PC-3 (cell line): ENCODE results near the gene CAPN12. TPM values are rescaled to one million over a fixed set of nuclear protein-coding genes. Genes with fewer than 3 reads are reported as not detected.
"Not testable (repeated sequence)": the region's sequence is repeated elsewhere in the genome, so short reads cannot be mapped to it uniquely, and the experiment has no call there.

Source experiments
- ATAC-seq: fragments of 200-7000 bp; cut with Tn5 transposase; 2 replicates; pipeline ENCODE4 v1.9.1; 2020; ENCODE audit warnings: mild to moderate bottlenecking, moderate library complexity
- BruUV-seq: library from RNA; stranded (reverse); fragments of 400-500 nt; replicated peaks from 2 replicates; lab custom pipeline; 2021; lab: Mats Ljungman, UMichigan
- CTCF ChIA-PET: fragments of 300-600 bp; sonication (Branson Sonifier 250); formaldehyde crosslinking; loops from one replicate; lab custom pipeline; 2022; ENCODE audit warnings: antibody characterized with exemption; lab: Charles Lee
- POLR2A ChIA-PET: fragments of 300-600 bp; sonication (Branson Sonifier 250); formaldehyde crosslinking; loops from one replicate; lab custom pipeline; 2022; ENCODE audit warnings: antibody characterized with exemption; ENCODE audit not compliant: unreplicated experiment; lab: Charles Lee
- DNase-seq: peaks from one replicate; pipeline ENCODE4 v3.0.0-alpha.2; 2015
- H2AFZ ChIP-seq: fragments of 300-600 bp; sonication (generic); 2 replicates; pipeline ENCODE4 v1.6.0; 2016; ENCODE audit warnings: antibody characterized with exemption, low read length
- H3F3A ChIP-seq: fragments of 300-600 bp; sonication (generic); one replicate; pipeline ENCODE4 v1.6.0; 2017; ENCODE audit warnings: antibody characterized with exemption, low read length, control low read depth, mild to moderate bottlenecking; ENCODE audit not compliant: unreplicated experiment
- H3K27ac ChIP-seq: fragments of 300-600 bp; sonication (generic); 2 replicates; pipeline ENCODE4 v1.5.1; 2016; ENCODE audit warnings: mild to moderate bottlenecking, low read length
- H3K27me3 ChIP-seq: fragments of 300-600 bp; sonication (generic); 2 replicates; pipeline ENCODE4 v1.6.1; 2016; ENCODE audit warnings: low read length, mixed read lengths
- H3K36me3 ChIP-seq: fragments of 300-600 bp; sonication (generic); 2 replicates; pipeline ENCODE4 v1.6.1; 2016; ENCODE audit warnings: low read depth, mixed run types, low read length, mixed read lengths
- H3K4me1 ChIP-seq: fragments of 300-600 bp; sonication (generic); 2 replicates; pipeline ENCODE4 v1.5.1; 2016; ENCODE audit warnings: low read length; ENCODE audit not compliant: insufficient read depth
- H3K4me2 ChIP-seq: fragments of 300-600 bp; sonication (generic); 2 replicates; pipeline ENCODE4 v1.6.0; 2016; ENCODE audit warnings: low read length
- H3K4me3 ChIP-seq: fragments of 300-600 bp; sonication (generic); 2 replicates; pipeline ENCODE4 v1.5.1; 2016; ENCODE audit warnings: mild to moderate bottlenecking, low read length, mixed read lengths
- H3K79me2 ChIP-seq: fragments of 300-600 bp; sonication (generic); 2 replicates; pipeline ENCODE4 v1.6.1; 2017; ENCODE audit warnings: low read length, mixed read lengths
- H3K9ac ChIP-seq: fragments of 300-600 bp; sonication (generic); 2 replicates; pipeline ENCODE4 v1.6.0; 2016; ENCODE audit warnings: mild to moderate bottlenecking, low read length
- H3K9me2 ChIP-seq: fragments of 300-600 bp; sonication (generic); replicated peaks from 2 replicates; pipeline ENCODE4 v1.6.1; 2016; ENCODE audit warnings: mixed run types, low read length, mixed read lengths
- H3K9me3 ChIP-seq: fragments of 300-600 bp; sonication (generic); 2 replicates; pipeline ENCODE4 v1.6.1; 2016; ENCODE audit warnings: low read length, mixed read lengths
- H4K20me1 ChIP-seq: fragments of 300-600 bp; sonication (generic); 2 replicates; pipeline ENCODE4 v1.6.1; 2016; ENCODE audit warnings: low read length, mixed read lengths
- CTCF ChIP-seq: fragments of 300-600 bp; sonication (generic); conservative IDR thresholded peaks from 2 replicates; pipeline ENCODE4 v1.5.1; 2017; ENCODE audit warnings: antibody characterized with exemption, low read depth, mild to moderate bottlenecking, low read length
- EZH2 ChIP-seq: fragments of 300-600 bp; sonication (generic); IDR thresholded peaks from one replicate; pipeline ENCODE4 v1.6.1; 2017; ENCODE audit warnings: antibody characterized with exemption, mild to moderate bottlenecking, low read length; ENCODE audit not compliant: unreplicated experiment
- EZH2phosphoT487 ChIP-seq: fragments of 300-600 bp; sonication (generic); IDR thresholded peaks from 2 replicates; pipeline ENCODE4 v1.6.1; 2018; ENCODE audit warnings: mild to moderate bottlenecking, antibody characterized with exemption, low read length, borderline replicate concordance
- intact Hi-C: fragments of 100-400 bp; cut with micrococcal nuclease; formaldehyde crosslinking; loops from 2 replicates; pipeline ENCODE4 v1.9.0; 2023
- total RNA-seq: library from RNA; depleted of rRNA; stranded (reverse); fragments of >200 nt; gene quantifications from 2 replicates; pipeline ENCODE4 v1.2.3, GENCODE V29; 2014

Gene CAPN12
- total RNA-seq, 1 experiment from 2014 or later, result 3.8 TPM

- CTCF ChIA-PET, H3K27ac ChIP-seq, H3F3A ChIP-seq: not testable (repeated sequence)
Observed at GRCh38 chr19:38770228-38770948, 26.1 kb upstream of the CAPN12 start.

DNA sequence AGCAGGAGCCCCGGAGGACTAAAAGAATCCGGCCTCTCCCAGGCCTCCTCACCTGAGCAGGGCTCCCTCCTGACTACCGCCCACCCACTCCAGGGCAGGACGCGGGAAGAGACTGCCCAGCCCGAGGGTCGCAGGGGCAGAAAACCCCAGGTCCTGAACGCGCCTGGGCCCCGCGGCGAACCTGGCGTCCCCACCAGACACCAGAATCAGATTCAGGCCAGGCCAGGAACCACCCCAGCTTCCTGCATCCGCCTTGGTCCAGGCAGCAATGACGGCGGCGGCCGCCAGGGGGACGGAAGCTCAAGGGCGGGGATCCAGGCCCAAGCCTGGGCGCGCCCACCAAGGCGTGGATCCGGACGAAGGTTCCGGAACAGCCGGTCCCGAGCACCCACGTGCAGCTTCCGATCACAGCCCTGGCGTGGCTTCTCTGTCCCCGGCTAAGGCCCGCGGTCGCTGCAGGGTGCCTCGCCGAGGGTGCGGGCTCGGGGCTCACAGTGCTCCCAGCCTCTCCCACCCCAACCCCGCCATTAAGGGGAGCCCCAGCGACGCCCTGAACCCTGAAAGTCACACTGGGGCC lies 25.4 kb upstream of the CAPN12 start:
- BruUV-seq, result no TSS peak
- POLR2A ChIA-PET, result no interaction called here
- Histone ChIP-seq H3K4me3 (no peak overlapping the region), H3K36me3 (no peaks in the 10 kb centered on the region), H3K4me2 (no peak overlapping the region), H3K27me3 (no peaks in the 10 kb centered on the region), H3K27ac (no peak overlapping the region), H2AFZ (no peak overlapping the region), H3K9me3 (no peaks in the 10 kb centered on the region), H3K9ac (no peak overlapping the region), H4K20me1 (no peaks in the 10 kb centered on the region), H3K4me1 (no peaks in the 10 kb centered on the region), H3K79me2 (no peaks in the 10 kb centered on the region), H3F3A (no peaks in the 10 kb centered on the region), H3K9me2 (no peaks in the 10 kb centered on the region)
- TF ChIP-seq CTCF (no peak), EZH2 (no peak), EZH2phosphoT487 (no peak)
- ATAC-seq, result no peak
- CTCF ChIA-PET, result no interaction called here
- intact Hi-C loops, result no loop called here
- DNase-seq, result no peak

More at GRCh38 chr19:38770228-38770948, 26.1 kb upstream of the CAPN12 start:
- H3K9me2 ChIP-seq, DNase-seq, ATAC-seq, H2AFZ ChIP-seq, H3K79me2 ChIP-seq, H3K27me3 ChIP-seq, H4K20me1 ChIP-seq, H3K36me3 ChIP-seq, H3K9ac ChIP-seq, BruUV-seq, H3K4me1 ChIP-seq, H3K4me2 ChIP-seq, H3K4me3 ChIP-seq, H3K9me3 ChIP-seq, POLR2A ChIA-PET, intact Hi-C loops: not testable (repeated sequence)

GRCh38 chr19:38766276-38767047 lies 22.2 kb upstream of the CAPN12 start:
- ATAC-seq, result no peak
- TF ChIP-seq EZH2phosphoT487 (no peak), CTCF (no peak), EZH2 (no peak)
- H3K27me3 ChIP-seq, result no peaks in the 10 kb centered on the region
- no peaks in the 10 kb centered on the region for H3F3A ChIP-seq
- H4K20me1 ChIP-seq, result no peaks in the 10 kb centered on the region
- no peaks in the 10 kb centered on the region for H3K4me1 ChIP-seq
- DNase-seq, result no peak
- no peak overlapping the region for H2AFZ ChIP-seq
- H3K9ac ChIP-seq, result no peak overlapping the region
- intact Hi-C loops, result no loop called here
- H3K36me3 ChIP-seq, result no peaks in the 10 kb centered on the region
- no peaks in the 10 kb centered on the region for H3K79me2 ChIP-seq
- H3K9me3 ChIP-seq, result no peaks in the 10 kb centered on the region
- no peak overlapping the region for H3K4me3 ChIP-seq
- BruUV-seq, result no TSS peak
- ChIA-PET CTCF (no interaction called here), POLR2A (no interaction called here)
- H3K9me2 ChIP-seq, result no peaks in the 10 kb centered on the region
- H3K4me2 ChIP-seq, result no peak overlapping the region
- no peak overlapping the region for H3K27ac ChIP-seq
